ENCODE data around the gene HLA-DMA. TPM values are rescaled to one million over a fixed set of nuclear protein-coding genes. Genes with fewer than 3 reads are reported as not detected.

HLA-DMA gene
- total and polyA plus RNA-seq, 2 of the 13 experiments (the other 11 are each of a cell fraction or from before 2014, with no cell fraction given) = 0.70 to 0.71 TPM

DNA sequence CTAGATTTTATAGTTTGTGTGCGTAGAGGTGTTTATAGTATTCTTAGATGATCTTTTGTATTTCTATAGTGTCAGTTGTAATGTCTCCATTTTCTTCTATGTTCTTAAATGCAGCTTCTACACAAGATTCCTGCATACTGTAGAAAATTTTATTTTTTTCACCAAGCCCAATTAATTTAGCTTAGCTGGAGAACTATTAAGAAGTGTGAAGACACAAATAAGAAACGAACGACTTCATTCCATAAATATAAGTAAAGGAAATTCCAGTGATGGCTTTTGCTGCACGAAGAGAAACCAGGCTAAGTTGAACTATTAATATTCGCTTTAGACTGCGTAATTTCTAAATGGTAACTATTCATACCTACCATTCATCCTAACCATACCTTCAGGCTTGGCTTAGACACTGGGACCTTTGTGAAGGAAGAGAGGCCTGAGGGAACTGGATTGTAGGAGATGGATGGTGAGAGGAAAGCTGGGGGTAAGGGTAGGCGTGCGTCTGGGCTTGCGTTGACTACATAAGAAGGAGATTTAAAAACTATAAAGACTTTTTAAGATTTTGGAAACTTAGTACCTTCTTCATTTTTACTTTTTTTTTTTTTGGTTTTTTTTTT lies 40.6 kb upstream of the HLA-DMA start:
- ATAC-seq (no peak), FAIRE-seq (no peak), DNase-seq (ENCODE audit: low spot score) (no peak)
- H3K9ac ChIP-seq (ENCODE audit: insufficient read depth, low read depth, low read length) = no peak overlapping the region
- no peak overlapping the region for H2AFZ ChIP-seq (ENCODE audit: low read length)
- no peaks in the 10 kb centered on the region for H3K79me2 ChIP-seq (ENCODE audit: insufficient read depth, low read length)
- CTCF ChIA-PET (ENCODE audit: low intra/inter-chr PET ratio, low total read pairs) = no interaction called here
- H3K9me3 ChIP-seq (ENCODE audit: low read length) = no peaks in the 10 kb centered on the region
- peaks cover 0 to 10% of the 10 kb centered on the region in 2 experiments; a peak in 3 of 5 replicates for H3K27me3 ChIP-seq (ENCODE audit: control insufficient read depth in 1 of 2, insufficient read depth in 2 of 2, low read length in 2 of 2)
- H3K36me3 ChIP-seq (replicated peaks in 1 of 2; ENCODE audit: control insufficient read depth in 1 of 2, insufficient read depth in 2 of 2, low read length in 2 of 2) = no peaks in the 10 kb centered on the region
- H3K4me1 ChIP-seq (ENCODE audit: insufficient read depth, low read length) = no peaks in the 10 kb centered on the region
- no TSS peak for BruUV-seq (replicated peaks)
- H3K27ac ChIP-seq (ENCODE audit: extremely low read length, insufficient read depth, low read length) = no peak overlapping the region
- no peak overlapping the region for H3K4me3 ChIP-seq (replicated peaks in 1 of 3; ENCODE audit: insufficient read depth in 1 of 3, low read depth in 2 of 3, low read length in 3 of 3)
- H3K4me2 ChIP-seq (ENCODE audit: low read depth, low read length) = no peak overlapping the region
- in situ Hi-C loops (cut with HindIII; ENCODE audit: extremely low pct_ligation_motif_present, low pct_unique_long_range_greater_than_20kb) (no loop called here), intact Hi-C loops (cut with micrococcal nuclease; ENCODE audit: unreplicated experiment) (no loop called here)
- WGBS (ENCODE audit: low lambda C conversion rate) = 51% methylated on average over 9 of the region's 9 CpGs
- no peak for TF ChIP-seq IRX3 (CRISPR knock-in tag; IDR thresholded peaks at IDR 0.05; ENCODE audit: borderline replicate concordance, low read depth)
- no peak for TF ChIP-seq FOXO1 (CRISPR knock-in tag; IDR thresholded peaks at IDR 0.05)
- TF ChIP-seq NAIF1 (CRISPR knock-in tag; IDR thresholded peaks at IDR 0.05; ENCODE audit: borderline replicate concordance) = no peak
- TF ChIP-seq PHF21A (CRISPR knock-in tag; IDR thresholded peaks at IDR 0.05) = no peak
- no peaks in the 10 kb centered on the region for H4K20me1 ChIP-seq (ENCODE audit: insufficient read depth, low read length)
- POLR2A ChIA-PET = no interaction called here

GRCh38 chr6:32991972-32992371 lies 39.1 kb upstream of the HLA-DMA start:
- no peak overlapping the region for H3K4me3 ChIP-seq (replicated peaks in 1 of 3; ENCODE audit: insufficient read depth in 1 of 3, low read depth in 2 of 3, low read length in 3 of 3)
- H4K20me1 ChIP-seq (ENCODE audit: insufficient read depth, low read length) = no peaks in the 10 kb centered on the region
- no peak for FAIRE-seq
- ChIA-PET POLR2A (no interaction called here), CTCF (ENCODE audit: low intra/inter-chr PET ratio, low total read pairs) (no interaction called here)
- no peak overlapping the region for H3K9ac ChIP-seq (ENCODE audit: insufficient read depth, low read depth, low read length)
- no peaks in the 10 kb centered on the region for H3K79me2 ChIP-seq (ENCODE audit: insufficient read depth, low read length)
- no peaks in the 10 kb centered on the region for H3K36me3 ChIP-seq (replicated peaks in 1 of 2; ENCODE audit: control insufficient read depth in 1 of 2, insufficient read depth in 2 of 2, low read length in 2 of 2)
- intact Hi-C loops (cut with micrococcal nuclease; ENCODE audit: unreplicated experiment) (no loop called here), in situ Hi-C loops (cut with HindIII; ENCODE audit: extremely low pct_ligation_motif_present, low pct_unique_long_range_greater_than_20kb) (no loop called here)
- no peaks in the 10 kb centered on the region for H3K4me1 ChIP-seq (ENCODE audit: insufficient read depth, low read length)
- no peaks in the 10 kb centered on the region for H3K9me3 ChIP-seq (ENCODE audit: low read length)
- no peak overlapping the region for H2AFZ ChIP-seq (ENCODE audit: low read length)
- ATAC-seq = no peak
- no peak overlapping the region for H3K4me2 ChIP-seq (ENCODE audit: low read depth, low read length)
- no TSS peak for BruUV-seq (replicated peaks)
- no peak for TF ChIP-seq ZNF496 (CRISPR knock-in tag; IDR thresholded peaks at IDR 0.05; ENCODE audit: insufficient replicate concordance)
- no peak for TF ChIP-seq ZNF232 (CRISPR knock-in tag; IDR thresholded peaks at IDR 0.05; ENCODE audit: borderline replicate concordance)
- 0 out of 2 replicates have a peak, but pooled peaks have one; percentile 15 for TF ChIP-seq SIX1 (CRISPR knock-in tag; IDR thresholded peaks at IDR 0.05; ENCODE audit: borderline replicate concordance)
- peaks cover 0 to 6% of the 10 kb centered on the region in 2 experiments; a peak in 1 of 5 replicates for H3K27me3 ChIP-seq (ENCODE audit: control insufficient read depth in 1 of 2, insufficient read depth in 2 of 2, low read length in 2 of 2)
- DNase-seq (ENCODE audit: low spot score) = no peak
- no peak overlapping the region for H3K27ac ChIP-seq (ENCODE audit: extremely low read length, insufficient read depth, low read length)
- 0% methylated on average over 4 of the region's 4 CpGs for WGBS (ENCODE audit: low lambda C conversion rate)
